Coronary artery (tissue), 2 donors: ENCODE results near the gene YAE1.
"Not testable (repeated sequence)": the region's sequence is repeated elsewhere in the genome, so short reads cannot be mapped to it uniquely, and the experiment has no call there.

Source experiments
- DNase-seq: peaks from one replicate; pipeline ENCODE4 v3.0.0-alpha.2; 2017; ENCODE audit warnings: low spot score
- H3K27ac ChIP-seq, 2 donors: fragments of 200-600 bp; sonication (generic); one replicate each; pipeline ENCODE4 v1.5.1; 2016 to 2019
- H3K4me3 ChIP-seq: fragments of 200-600 bp; sonication (generic); 2 replicates; pipeline ENCODE4 v1.5.1; 2016; ENCODE audit warnings: mild to moderate bottlenecking, moderate library complexity
- CTCF ChIP-seq: fragments of 200-600 bp; sonication (generic); IDR thresholded peaks from one replicate; pipeline ENCODE4 v1.5.1; 2019; ENCODE audit warnings: antibody characterized with exemption

Gene YAE1

GRCh38 chr7:39535720-39536119 is 30.5 kb upstream of the YAE1 start:
- Histone ChIP-seq H3K4me3 (no peak overlapping the region), H3K27ac (no peak overlapping the region)
- TF ChIP-seq CTCF: no peak
- no peak for DNase-seq

- no peak for TF ChIP-seq CTCF
- no peak for DNase-seq
- H3K4me3 ChIP-seq: no peak overlapping the region
- H3K27ac ChIP-seq: no peak overlapping the region
Observed at GRCh38 chr7:39536951-39537350, 29.3 kb upstream of the YAE1 start.

GRCh38 chr7:39539816-39540215 is 26.4 kb upstream of the YAE1 start:
- H3K27ac ChIP-seq: no peak overlapping the region
- TF ChIP-seq CTCF: no peak
- H3K4me3 ChIP-seq: no peak overlapping the region
- no peak for DNase-seq

GRCh38 chr7:39540320-39540719 is 25.9 kb upstream of the YAE1 start:
- DNase-seq: no peak
- Histone ChIP-seq H3K4me3 (no peak overlapping the region), H3K27ac (no peak overlapping the region)
- no peak for TF ChIP-seq CTCF

GRCh38 chr7:39541511-39541910 is 24.7 kb upstream of the YAE1 start:
- H3K4me3 ChIP-seq: no peak overlapping the region
- H3K27ac ChIP-seq: no peak overlapping the region
- no peak for TF ChIP-seq CTCF
- no peak for DNase-seq

- not testable (repeated sequence) for H3K4me3 ChIP-seq, H3K27ac ChIP-seq, DNase-seq
Observed at GRCh38 chr7:39544774-39545173, 21.4 kb upstream of the YAE1 start.

- Histone ChIP-seq H3K27ac (no peak overlapping the region), H3K4me3 (no peak overlapping the region)
- no peak for TF ChIP-seq CTCF
- DNase-seq: no peak
Observed at GRCh38 chr7:39547336-39547735, 18.9 kb upstream of the YAE1 start.

GRCh38 chr7:39550411-39550810 is 15.8 kb upstream of the YAE1 start:
- DNase-seq: no peak
- no peak for TF ChIP-seq CTCF
- Histone ChIP-seq H3K4me3 (no peak overlapping the region), H3K27ac (no peak overlapping the region)
